GM21381 (cell line): Measurements from ENCODE around the gene EYA4.

ENCODE experiments used
- ATAC-seq: cut with Tn5 transposase; IDR thresholded peaks from one replicate; pipeline ENCODE4 v1.9.1; 2021; ENCODE audit warnings: mild to moderate bottlenecking, moderate library complexity; ENCODE audit not compliant: unreplicated experiment

The EYA4 gene

DNA sequence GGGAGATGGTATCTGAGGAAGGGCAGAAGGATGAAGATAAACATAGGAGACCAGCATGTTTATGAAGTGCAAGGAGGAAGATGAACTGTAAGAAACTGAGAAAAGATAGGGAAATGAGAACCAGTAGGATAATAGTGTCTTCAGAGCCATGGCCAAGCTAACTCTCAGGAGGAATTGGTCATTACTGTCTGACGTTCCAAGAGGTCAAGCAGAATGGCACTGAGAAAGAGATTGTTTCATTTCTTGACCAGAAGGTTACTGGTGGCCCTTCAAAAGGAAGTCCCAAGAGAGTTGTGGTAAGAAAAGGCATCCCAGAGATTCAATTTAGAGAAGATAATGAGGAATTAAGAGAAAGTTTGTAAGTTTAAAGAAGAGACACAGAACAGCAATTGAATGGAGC is 47.5 kb downstream of the EYA4 start:
- no peak for ATAC-seq

DNA sequence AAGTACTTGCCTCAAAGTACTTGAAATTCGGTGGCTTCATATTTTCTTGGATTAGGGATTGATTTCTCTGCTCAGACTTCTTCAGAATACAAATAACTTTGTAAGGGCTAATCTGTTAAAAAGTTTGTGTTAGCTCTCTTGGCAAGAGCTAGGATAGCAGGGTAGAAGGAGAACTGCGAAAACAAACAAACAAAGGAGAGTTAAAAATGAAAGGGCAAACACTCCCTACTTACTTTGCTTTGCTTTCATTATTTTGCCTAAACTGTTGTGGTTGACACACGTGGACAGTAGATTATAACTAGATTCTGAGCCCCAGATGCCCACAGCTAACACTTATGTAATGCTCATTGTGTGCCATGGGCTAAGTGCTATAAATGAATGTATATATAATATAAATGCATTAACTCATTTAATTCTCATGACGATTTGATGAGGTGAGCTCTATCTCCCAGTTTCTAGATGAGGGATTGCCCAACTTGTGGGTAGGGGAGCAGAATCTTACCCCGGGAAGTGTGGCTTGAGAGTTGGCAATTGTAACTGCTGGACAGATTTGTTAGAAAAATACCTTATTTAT is 48.7 kb downstream of the EYA4 start:
- ATAC-seq = no peak

GRCh38 chr6:133290930-133291329 is 49.8 kb downstream of the EYA4 start:
- ATAC-seq = no peak

DNA sequence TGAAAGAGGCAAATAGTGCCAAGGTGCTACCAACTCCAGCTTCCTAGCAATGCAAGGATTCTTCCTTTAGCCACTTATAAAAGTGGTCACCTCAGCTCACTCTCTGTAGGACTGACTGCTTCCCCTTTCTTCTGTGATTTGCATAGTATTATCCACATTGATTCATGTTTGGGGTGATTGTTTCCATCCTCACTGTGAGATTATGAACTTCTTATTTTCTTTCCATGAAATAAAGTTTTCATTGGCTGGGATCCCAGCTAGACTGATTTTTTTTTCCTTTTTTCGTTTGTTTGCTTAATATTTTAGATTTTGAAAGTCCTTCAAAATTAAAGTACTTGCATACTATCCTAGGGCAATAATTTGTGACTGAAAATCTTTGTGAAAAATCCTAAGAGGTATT is 50.5 kb downstream of the EYA4 start:
- ATAC-seq = no peak

DNA sequence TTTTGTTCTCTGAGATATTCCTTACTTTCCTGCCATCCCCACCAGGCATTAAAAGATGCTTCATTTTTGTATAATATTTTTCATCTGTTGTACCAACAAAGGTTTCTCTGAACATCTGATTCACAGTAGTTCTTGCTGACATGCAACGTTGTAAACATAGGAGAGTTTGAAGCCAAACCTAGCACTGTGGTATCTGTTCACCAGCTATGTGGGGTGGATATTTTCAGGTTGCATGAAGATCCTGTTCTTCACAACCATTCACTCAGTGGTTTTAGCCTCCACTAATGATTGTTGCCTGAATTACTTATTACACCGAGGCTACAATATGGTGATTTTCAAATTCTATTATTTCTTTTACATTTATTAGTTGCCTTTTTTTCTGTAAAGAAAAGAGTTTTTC is 56.5 kb downstream of the EYA4 start:
- ATAC-seq = no peak

DNA sequence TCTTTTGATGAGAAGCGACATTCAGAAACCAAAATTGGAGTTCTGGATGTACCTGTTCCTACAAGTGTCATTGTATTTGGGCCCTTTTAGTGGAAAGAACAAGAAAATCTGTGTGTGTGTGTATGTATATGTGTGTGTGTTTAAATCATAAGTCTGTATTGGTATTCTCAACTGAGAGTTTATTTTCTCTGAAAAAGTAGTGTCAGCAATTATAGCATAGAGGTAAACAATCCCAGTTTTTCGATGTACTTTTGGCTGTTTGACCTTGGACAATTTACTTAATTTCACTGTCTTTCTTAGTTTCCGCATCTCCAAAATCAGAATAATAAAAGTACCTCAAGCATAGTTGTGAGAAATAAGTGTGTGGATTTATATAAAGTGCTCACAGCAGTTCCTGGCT is 57.2 kb downstream of the EYA4 start:
- no peak for ATAC-seq

DNA sequence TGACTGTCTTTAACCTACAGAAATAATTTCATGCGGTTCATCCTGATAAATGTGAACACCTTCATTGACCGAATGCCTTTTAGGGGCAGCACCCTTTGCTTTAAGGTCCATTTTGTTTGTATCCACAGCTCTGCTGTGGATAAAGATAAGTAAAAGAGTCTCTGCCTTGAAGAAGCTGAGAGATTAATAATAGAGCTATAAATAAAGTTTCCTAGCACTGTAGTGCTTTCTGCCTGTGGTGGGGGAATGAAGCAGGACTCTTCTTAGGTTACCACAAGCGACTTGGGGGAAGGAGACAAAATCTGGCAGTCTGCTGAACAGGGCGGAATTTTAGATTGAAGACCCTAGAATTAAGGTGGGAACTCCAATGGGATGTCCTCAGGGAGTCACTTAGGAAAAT is 57.6 kb downstream of the EYA4 start:
- ATAC-seq = no peak

DNA sequence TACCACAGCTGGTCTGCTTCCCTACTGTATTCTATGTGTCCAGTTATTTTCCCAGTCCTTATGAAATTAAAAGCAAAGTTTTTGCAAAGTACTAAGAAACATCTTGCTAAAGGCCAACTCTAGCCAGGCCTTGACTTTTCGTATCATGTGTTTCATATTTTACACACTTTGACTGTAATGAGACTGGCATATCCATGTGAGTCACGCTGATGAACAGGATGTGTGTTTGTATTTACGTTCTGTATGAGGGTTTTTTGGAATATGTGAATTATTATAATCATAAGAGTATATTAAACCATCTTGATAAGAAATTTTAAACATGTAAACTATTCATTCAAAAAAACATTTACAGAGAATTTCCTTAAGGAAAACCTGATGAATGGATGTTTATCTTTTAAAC is 59.7 kb downstream of the EYA4 start:
- no peak for ATAC-seq

DNA sequence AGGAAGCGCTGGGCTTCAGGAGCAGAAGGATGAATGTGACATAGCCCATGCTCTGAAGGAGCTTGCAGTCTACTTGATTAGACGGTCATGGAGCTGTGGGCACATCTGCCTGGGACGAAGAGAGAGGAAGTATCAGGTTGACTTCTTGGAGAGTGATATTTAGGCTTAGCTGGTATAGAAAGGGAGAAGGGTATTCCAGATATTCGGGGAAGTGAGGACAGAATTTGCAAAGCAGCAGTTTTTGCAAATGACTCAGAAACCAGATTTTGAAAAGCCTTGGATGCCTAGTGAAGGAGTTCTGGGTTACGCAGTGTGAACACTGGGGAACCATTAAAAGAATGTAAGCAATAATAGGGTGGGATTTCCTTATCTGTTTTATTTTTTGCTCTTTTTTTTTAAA is 60.7 kb downstream of the EYA4 start:
- no peak for ATAC-seq

DNA sequence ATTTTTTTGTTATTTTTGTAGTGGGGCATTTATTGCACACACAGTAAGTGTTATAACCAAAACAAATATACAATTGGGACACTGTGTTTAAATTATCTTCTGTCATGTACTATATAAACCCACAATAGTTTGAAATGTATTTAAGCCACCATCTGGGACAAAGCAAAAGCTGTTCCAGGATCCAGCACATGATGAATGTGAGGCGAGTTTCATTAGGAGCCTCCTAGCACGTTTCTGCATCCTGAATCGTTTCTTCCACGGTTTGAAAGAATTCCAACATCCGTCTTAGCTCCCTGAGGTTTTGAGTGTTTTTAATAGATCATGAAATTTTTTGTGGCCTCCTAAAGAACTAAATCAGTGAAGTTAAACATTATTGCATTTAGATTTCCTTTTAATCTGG is 65.8 kb downstream of the EYA4 start:
- ATAC-seq = no peak

DNA sequence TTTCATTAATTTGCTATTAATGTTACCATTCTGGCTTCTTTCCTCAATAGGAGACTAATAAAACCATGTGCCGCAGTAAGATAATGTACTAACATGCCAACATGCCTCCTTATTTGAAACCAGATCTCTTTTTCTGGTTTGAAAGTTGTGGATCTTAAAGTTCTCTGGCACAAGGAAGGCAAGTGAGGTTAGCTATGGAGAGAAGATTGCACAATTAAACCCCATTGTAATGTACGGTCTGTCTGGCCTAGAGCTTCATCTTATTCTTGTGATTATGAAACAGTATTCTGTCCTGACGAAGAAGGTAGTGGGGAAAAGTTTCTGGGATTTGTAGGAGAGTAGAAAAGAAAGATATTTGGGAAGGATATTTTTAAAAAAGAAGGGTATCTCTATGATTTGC is 68.4 kb downstream of the EYA4 start:
- ATAC-seq = no peak

GRCh38 chr6:133312006-133312405 is 70.8 kb downstream of the EYA4 start:
- no peak for ATAC-seq

DNA sequence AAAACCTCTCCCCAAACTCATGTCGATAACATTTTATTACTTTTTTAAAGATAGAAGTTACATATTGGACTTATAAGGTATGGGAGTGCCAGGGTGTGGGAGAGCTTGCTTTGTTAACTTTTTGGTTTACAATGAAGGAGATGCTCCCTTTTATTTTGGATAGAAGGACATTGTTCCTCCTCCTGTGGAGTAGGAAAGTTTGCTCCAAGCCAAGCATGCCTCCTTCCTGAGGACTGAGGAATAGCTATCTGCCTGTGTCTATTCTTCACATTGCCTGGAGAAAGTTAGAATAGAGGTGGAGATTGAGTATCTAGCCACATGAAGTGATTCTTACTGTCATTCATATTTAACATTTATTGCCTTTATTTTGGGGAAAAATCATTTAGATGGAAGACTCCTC is 71.9 kb downstream of the EYA4 start:
- no peak for ATAC-seq

DNA sequence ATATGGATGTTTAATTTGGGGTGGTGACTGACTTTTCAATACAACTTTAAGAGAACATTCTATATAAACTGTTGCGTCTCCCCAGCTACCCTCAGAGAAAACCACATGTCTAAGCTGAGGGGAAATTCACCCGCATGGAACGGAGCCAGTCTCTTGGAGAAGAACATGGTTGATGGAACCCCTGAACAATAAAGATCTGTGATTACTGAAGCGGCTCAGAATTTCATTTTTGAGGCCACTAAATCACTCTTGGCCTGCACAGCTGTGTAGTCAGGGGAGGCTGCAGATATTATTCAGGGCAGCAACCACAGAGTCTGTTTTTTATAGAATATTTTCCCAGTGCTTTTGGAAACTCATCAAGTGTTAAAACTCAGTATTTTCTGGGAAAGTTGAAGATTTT is 73.8 kb downstream of the EYA4 start:
- ATAC-seq = no peak

DNA sequence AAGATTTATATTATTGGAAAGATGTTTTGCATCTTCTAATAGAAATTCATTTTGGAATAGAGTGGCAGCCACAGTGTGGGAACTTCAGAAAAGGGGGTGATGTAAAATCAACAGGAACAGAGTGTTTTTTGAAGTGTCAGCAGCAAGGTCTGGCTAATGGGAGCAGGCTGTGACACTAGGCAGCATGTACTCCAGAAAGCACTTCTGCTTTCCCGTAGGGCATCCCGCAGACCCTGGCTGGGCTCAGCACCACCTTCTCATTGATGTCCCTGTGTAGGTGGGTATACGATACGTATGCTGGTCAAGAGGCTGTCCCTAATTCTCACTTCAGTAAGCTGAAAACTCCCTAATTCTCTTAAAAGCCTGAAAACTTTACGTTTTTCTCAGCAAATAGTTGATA is 74.7 kb downstream of the EYA4 start:
- ATAC-seq = no peak

DNA sequence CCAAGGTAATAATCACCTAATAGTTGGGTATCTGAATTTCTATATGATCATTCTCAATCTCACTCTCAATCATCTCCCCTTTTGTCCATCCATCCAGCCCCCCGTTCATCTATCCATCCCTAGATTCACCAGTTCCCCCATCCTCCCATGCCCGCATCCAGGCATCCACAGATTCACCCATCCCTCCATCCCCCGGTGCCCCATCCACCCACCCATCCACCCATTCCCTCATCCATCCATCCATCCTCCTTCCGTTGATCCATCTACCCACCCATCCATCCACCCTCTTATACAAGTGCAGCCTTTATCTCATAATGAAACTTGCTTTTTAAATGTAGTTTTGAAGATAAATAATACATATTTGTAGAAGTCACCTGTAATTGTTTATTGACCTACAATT is 76.5 kb downstream of the EYA4 start:
- no peak for ATAC-seq

- no peak for ATAC-seq
Observed at GRCh38 chr6:133326584-133326983, 85.4 kb downstream of the EYA4 start.

- ATAC-seq = no peak
Observed at GRCh38 chr6:133333852-133334251, 92.7 kb downstream of the EYA4 start.

GRCh38 chr6:133337308-133337707 is 96.2 kb downstream of the EYA4 start:
- no peak for ATAC-seq

GRCh38 chr6:133339543-133340384 is 98.6 kb downstream of the EYA4 start:
- ATAC-seq = no peak

- ATAC-seq = no peak
Observed at GRCh38 chr6:133340557-133340956, 99.4 kb downstream of the EYA4 start.

DNA sequence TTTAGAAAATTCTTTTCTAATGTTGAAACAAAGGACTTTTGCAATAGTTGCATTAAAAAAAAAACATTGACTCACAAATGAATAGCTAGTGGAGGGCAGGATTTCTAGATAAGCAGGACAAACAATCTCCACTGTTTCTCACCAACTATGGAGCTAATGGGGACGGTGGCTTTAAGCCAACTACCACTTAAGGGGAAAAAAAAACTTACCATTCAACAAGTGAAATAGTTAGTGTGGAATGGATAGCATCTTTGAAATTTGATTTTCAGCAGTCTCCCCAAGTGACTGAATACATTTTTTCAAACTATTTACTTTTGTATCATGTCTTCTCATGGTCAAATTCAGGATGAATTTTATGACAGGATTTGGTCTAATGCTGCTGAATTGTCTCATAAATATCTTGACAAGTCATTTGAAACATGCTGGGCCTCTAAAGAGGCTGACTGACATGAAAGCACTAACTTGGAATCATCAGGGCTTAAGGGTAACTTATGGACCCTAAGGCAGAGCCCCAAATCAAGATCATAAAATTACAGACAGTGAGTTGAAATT is 100.5 kb downstream of the EYA4 start:
- ATAC-seq = no peak

GRCh38 chr6:133343220-133343619 is 102.1 kb downstream of the EYA4 start:
- ATAC-seq = no peak
